Activated CD4-positive, CD25-positive, alpha-beta regulatory T cell treated with anti-CD3 and anti-CD28 coated beads, Interleukin-2, amount 50 U/mL, for 72 hours (primary cell): Measurements from ENCODE around the gene LRRC25.

Experiments used
- DNase-seq: peaks from one replicate; pipeline ENCODE4 v3.0.0; 2021

Gene LRRC25

DNA sequence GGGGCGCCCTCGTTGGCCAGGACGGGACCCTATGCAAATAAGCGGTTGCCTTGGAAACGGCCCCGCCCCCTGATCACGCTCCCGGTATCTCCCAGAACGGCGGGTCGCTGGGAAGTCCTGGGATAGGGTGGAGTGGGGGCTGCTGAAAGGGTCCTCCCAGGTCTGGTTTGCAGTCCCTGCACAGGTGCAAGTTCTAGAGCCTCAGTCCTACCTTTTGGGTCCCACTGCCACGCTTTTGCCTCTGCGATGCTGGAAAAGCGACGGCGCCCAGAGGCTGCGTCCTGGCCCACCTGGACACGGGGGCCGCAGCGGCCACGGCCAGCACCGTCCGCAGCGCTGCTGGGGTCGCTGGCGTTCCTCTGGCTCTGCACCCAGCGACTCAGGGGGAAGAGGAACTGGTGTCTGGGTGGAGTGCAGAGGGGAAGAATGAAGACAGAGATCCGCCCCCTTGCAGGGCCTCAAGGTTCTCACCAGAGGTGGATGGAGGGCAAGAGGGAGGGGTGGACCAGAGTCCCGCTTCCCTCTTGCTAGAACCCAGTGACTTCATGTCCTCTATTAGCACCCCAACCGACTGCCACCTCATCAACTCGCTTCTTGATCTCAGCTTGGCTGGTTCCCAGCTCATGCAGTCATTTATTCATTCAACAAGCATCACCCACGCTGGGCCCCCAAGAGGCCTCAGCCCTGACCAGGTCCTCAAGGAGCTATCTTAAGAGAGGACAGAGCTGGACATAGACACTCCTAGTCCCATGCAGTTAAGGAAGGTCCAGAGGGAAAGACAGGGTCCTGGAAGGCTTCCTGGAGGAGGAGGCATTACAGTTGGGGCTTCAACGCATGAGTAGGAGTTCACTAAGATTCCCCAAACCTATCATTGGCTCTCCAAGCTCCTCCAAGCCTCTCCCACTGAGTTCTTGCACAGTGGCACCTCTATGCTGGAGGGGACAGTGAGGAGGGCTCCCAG is at the start of gene LRRC25:
TSS of gene LRRC25 (minus strand) at position 381 of the 961 bp plus-strand sequence. CDS start 659 bp downstream, outside the sequence.
- DNase-seq: no peak

DNA sequence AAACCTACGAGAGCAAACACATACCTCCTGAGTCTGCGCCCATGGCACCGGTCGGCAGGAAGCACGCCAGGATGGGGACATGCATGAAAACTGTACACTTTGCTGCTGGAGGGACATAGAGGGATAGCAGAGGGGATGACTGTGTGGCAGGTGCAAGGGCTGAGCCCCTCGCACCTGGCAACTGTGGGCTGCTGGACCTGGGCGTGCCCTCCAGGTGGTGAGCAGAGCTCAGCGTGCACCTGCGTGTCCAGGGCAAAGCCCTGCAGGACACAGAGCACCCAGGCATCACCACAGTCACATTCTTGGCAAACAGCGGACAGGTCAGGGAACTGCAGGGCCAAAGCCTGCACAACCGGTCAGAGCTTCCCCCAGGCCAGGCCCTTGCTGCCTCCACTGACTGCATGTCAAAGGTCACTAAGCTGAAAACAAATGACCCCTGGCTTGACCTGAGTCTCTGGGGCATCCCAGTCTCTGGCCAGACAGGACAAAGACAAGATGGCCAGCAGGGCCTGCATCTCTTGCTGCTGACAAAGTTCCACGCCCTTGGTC is 49.5 kb upstream of the LRRC25 start:
- no peak for DNase-seq

- DNase-seq: no peak
These were observed 48.9 kb upstream of the LRRC25 start for GRCh38 chr19:18446145-18446810.

DNA sequence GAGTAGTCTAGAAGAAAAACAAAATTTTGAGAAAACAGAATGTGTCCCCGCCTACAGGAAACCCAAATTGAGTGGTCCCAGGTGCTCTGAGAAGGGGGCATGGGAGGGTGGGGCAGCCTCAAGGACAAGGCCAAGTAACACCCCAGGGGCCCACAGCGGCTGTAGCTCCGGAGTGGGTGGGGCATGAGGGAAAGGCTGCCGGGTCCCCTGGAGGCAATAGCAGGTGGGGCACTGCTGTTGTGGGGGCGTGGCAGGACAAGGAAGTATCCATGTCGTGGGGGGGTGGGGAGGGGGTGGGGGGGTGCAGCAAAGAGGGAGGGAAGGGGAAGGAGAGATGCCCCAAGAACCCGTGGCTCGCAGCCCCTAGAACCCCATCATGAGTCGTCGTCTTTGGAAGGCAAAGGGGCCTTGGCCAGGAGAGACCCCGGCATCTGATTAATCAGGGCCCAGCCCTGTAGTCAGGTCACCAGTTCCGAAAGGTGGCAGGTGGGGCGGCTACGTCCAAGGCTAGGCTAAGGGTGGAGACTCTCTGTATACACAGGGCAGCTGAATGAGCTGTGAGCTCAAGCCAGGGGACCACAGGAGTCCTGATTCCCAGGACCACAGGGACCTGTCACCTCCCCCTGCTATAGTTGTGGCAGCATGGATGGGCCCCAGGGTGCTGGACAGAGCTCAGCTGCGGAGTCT is 48.0 kb upstream of the LRRC25 start:
- no peak for DNase-seq

- no peak for DNase-seq
These were observed 47.1 kb upstream of the LRRC25 start for GRCh38 chr19:18444513-18444912.

- DNase-seq: no peak
These were observed 46.4 kb upstream of the LRRC25 start for GRCh38 chr19:18443831-18444230.

GRCh38 chr19:18443406-18443805 is 46.0 kb upstream of the LRRC25 start:
- DNase-seq: no peak

DNA sequence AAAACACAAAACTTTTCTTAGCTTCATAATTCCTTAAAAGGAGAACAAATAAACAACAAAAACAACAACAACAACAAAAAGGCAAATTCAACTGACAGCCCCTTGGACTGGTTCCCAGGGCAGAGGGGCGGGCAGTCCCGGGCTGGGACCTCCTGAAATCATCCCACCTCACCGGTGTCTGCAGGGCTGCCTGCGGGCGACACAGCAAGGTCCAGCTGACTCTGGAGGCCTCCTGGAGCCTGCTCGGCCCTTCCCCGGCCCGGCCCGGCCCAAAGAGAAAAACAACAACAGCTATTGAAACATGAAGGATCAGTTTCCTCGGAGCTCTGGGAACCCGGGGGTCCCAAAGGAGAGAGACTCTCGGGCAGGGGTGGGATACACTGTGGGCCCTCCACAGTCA is 45.5 kb upstream of the LRRC25 start:
- DNase-seq: no peak

GRCh38 chr19:18441804-18442788 is 44.7 kb upstream of the LRRC25 start:
- DNase-seq: no peak

- no peak for DNase-seq
These were observed 43.7 kb upstream of the LRRC25 start for GRCh38 chr19:18440936-18441803.

DNA sequence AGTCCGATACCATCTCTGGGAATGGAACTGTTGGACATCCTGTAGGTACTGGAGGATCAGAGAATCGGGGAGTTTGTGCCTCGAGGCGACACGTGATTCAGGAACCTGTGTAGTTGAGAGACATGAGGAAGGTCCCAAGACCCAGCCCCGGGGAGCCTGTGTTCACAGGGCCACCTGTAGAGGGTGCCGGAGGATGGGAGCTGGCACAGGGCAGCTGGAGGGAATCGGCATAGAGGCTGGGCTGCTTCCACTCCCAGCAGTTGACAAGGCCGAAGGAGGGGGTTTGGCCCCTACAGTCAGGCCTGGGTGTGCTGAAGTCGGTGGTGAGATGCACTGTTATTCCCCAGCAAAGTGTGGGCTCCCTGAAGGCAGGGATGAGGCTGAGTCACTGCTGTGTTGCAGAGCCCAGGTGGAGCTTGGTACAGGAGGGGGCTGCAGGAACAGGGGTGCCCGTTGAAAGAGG is 43.0 kb upstream of the LRRC25 start:
- DNase-seq: no peak

GRCh38 chr19:18439910-18440237 is 42.5 kb upstream of the LRRC25 start:
- no peak for DNase-seq

- no peak for DNase-seq
These were observed 41.8 kb upstream of the LRRC25 start for GRCh38 chr19:18439025-18439909.

GRCh38 chr19:18438331-18439024 is 41.1 kb upstream of the LRRC25 start:
- no peak for DNase-seq

GRCh38 chr19:18437491-18438330 is 40.3 kb upstream of the LRRC25 start, which contains the start of gene ISYNA1:
TSS of gene ISYNA1 (minus strand) at chr19:18438133. CDS start at chr19:18437979, 154 bp downstream.
- no peak for DNase-seq

DNA sequence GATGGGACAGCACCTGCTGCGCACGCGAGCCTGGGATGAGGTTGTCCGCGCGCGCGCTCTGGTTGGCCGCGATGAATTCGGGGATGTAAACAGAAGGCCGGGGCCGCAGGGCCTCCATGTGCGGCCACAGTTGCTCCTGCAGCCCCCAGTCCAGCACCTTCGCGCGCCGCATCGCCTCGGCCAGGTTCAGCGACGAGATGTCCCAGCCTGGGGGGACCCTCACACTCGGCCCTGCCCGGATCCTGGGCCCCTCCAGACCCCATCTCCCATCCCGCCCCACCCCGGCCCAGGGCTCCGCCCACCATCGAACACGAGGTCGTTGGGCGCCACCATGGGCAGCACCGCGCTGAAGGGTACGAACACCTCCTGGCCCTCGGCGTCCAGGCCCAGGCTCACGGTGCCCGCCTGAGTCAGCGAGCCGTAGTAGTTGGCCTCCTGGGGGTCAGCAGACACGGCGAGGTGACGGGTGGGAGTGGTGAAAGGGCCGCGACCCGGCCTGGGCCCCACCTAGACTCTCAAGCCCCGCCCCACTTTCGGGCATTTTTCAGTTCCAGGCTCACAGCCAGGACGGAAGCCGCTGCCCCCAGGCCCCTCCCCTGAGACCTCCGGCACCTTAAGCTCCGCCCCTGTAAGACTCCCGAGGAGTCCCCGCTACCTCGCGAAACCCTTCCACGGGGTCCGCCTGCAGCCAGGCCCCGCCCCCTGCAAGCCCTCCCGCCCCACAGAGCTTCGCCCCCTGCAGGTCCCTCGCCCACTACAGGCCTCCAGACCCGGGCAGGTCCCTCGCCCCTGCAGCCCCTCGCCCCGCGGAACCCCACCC is 39.5 kb upstream of the LRRC25 start:
- DNase-seq: peak; percentile 59
